ENCODE measurements around the gene SH2D6. TPM values are rescaled to one million over a fixed set of nuclear protein-coding genes. Genes with fewer than 3 reads are reported as not detected.

SH2D6 gene
- total and polyA plus RNA-seq, 9 of the 15 experiments (the other 6 are each of a cell fraction or from before 2014, with no cell fraction given) = 0.07 to 0.76 (median 0.33) TPM; not detected in 2

DNA sequence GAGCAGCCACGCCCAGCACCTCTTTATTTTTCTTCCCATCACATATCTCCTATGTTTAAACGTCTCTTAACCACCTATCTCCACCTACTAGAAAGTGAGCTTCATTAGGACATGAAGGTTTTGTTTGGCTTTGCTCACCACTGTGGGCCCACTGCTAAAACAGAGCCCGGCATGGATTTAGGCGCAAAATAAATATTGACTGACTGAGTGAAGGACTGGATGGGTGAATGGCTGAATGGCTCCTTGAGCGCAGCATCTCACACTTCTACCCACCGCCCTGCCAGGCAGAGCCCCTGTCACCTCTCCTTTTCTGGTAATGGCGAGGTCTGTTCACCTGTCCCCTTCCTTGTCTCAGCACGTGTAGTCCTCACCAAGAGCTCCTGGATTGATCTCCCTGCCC, 18.5 kb upstream of the SH2D6 start (continued):
- TF ChIP-seq ETS2 (tag; IDR thresholded peaks at IDR 0.05; ENCODE audit: borderline replicate concordance, poor library complexity, severe bottlenecking) = no peak

GRCh38 chr2:85400541-85401463, 17.7 kb upstream of the SH2D6 start:
- H4K20me1 ChIP-seq (replicated peaks; ENCODE audit: control insufficient read depth, insufficient read depth, low read length) = no peaks in the 10 kb centered on the region
- H2AFZ ChIP-seq (ENCODE audit: low read depth, low read length) = no peak overlapping the region
- peaks cover 2% of the 10 kb centered on the region; the same call in 1 of the 3 replicates for H3K36me3 ChIP-seq (ENCODE audit: control insufficient read depth, insufficient read depth, low read length)
- POLR2A ChIA-PET = interaction anchor here (63.9 kb wide), 1 partner anchor 145 kb away, joined by 1576 read pairs; the partner anchor contains the start of gene MAT2A
- H3K4me2 ChIP-seq (ENCODE audit: insufficient read depth, low read length) = no peak overlapping the region
- WGBS (ENCODE audit: insufficient coverage, low coverage, missing lambda C conversion rate) = 62% methylated on average over 14 of the region's 14 CpGs
- ATAC-seq (no peak), DNase-seq (ENCODE audit: extremely low read depth in 1 of 4, low spot score in 3 of 4) (no peak), FAIRE-seq (no peak)
- in situ Hi-C loops (cut with MboI) (no loop called here), intact Hi-C loops (cut with micrococcal nuclease) (no loop called here)
- TF ChIP-seq, protein P1, sequence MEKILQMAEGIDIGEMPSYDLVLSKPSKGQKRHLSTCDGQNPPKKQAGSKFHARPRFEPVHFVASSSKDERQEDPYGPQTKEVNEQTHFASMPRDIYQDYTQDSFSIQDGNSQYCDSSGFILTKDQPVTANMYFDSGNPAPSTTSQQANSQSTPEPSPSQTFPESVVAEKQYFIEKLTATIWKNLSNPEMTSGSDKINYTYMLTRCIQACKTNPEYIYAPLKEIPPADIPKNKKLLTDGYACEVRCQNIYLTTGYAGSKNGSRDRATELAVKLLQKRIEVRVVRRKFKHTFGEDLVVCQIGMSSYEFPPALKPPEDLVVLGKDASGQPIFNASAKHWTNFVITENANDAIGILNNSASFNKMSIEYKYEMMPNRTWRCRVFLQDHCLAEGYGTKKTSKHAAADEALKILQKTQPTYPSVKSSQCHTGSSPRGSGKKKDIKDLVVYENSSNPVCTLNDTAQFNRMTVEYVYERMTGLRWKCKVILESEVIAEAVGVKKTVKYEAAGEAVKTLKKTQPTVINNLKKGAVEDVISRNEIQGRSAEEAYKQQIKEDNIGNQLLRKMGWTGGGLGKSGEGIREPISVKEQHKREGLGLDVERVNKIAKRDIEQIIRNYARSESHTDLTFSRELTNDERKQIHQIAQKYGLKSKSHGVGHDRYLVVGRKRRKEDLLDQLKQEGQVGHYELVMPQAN (IDR thresholded peaks at IDR 0.05; ENCODE audit: borderline replicate concordance) = no peak
- TF ChIP-seq, protein P2, sequence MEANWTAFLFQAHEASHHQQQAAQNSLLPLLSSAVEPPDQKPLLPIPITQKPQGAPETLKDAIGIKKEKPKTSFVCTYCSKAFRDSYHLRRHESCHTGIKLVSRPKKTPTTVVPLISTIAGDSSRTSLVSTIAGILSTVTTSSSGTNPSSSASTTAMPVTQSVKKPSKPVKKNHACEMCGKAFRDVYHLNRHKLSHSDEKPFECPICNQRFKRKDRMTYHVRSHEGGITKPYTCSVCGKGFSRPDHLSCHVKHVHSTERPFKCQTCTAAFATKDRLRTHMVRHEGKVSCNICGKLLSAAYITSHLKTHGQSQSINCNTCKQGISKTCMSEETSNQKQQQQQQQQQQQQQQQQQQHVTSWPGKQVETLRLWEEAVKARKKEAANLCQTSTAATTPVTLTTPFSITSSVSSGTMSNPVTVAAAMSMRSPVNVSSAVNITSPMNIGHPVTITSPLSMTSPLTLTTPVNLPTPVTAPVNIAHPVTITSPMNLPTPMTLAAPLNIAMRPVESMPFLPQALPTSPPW (CRISPR knock-in tag; IDR thresholded peaks at IDR 0.05) = no peak
- TF ChIP-seq, protein P3, sequence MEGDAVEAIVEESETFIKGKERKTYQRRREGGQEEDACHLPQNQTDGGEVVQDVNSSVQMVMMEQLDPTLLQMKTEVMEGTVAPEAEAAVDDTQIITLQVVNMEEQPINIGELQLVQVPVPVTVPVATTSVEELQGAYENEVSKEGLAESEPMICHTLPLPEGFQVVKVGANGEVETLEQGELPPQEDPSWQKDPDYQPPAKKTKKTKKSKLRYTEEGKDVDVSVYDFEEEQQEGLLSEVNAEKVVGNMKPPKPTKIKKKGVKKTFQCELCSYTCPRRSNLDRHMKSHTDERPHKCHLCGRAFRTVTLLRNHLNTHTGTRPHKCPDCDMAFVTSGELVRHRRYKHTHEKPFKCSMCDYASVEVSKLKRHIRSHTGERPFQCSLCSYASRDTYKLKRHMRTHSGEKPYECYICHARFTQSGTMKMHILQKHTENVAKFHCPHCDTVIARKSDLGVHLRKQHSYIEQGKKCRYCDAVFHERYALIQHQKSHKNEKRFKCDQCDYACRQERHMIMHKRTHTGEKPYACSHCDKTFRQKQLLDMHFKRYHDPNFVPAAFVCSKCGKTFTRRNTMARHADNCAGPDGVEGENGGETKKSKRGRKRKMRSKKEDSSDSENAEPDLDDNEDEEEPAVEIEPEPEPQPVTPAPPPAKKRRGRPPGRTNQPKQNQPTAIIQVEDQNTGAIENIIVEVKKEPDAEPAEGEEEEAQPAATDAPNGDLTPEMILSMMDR (IDR thresholded peaks at IDR 0.05 in 2 of 3, conservative IDR thresholded peaks at IDR 0.05 in 1 of 3; ENCODE audit: insufficient read depth in 2 of 3, low read depth in 1 of 3, low read length in 3 of 3) = no peak
- TF ChIP-seq ZFX (CRISPR knock-in tag; IDR thresholded peaks at IDR 0.05) = no peak
- no peak overlapping the region for H3K27ac ChIP-seq (ENCODE audit: extremely low read depth, low read depth, low read length)
- no peaks in the 10 kb centered on the region for H3K27me3 ChIP-seq (ENCODE audit: control insufficient read depth in 2 of 2, insufficient read depth in 2 of 2, low read length in 2 of 2)
- CTCF ChIA-PET (ENCODE audit: low intra/inter-chr PET ratio) = no interaction called here
- no peaks in the 10 kb centered on the region; the same call in 1 of the 2 replicates for H3K9me3 ChIP-seq (replicated peaks; ENCODE audit: control insufficient read depth, insufficient read depth, low read depth, low read length)
- BruUV-seq (replicated peaks) = no TSS peak
- H3K9me1 ChIP-seq (ENCODE audit: control insufficient read depth, insufficient read depth, low read length) = no peaks in the 10 kb centered on the region
- peaks cover 0 to 7% of the 10 kb centered on the region in 2 experiments; a peak in 1 of 5 replicates for H3K4me1 ChIP-seq (replicated peaks in 1 of 2; ENCODE audit: control insufficient read depth in 2 of 2, insufficient read depth in 2 of 2, low read length in 2 of 2)
- no peak overlapping the region for H3K9ac ChIP-seq (ENCODE audit: insufficient read depth in 1 of 2, low read depth in 2 of 2, low read length in 2 of 2)
- no peaks in the 10 kb centered on the region for H3K79me2 ChIP-seq (ENCODE audit: control insufficient read depth, insufficient read depth, low read length)
- no peak overlapping the region for H3K4me3 ChIP-seq

All from K562 (cell line).